Type B pancreatic cell (in vitro differentiated cells): ENCODE data around the gene BTBD19. TPM values are rescaled to one million over a fixed set of nuclear protein-coding genes. Genes with fewer than 3 reads are reported as not detected.

Source experiments
- DNase-seq: peaks from one replicate; pipeline ENCODE4 v3.0.0; 2021; ENCODE audit warnings: mixed read lengths; ENCODE audit not compliant: unreplicated experiment; ENCODE audit errors: extremely low spot score
- H3K27ac Mint-ChIP-seq: 2 replicates; pipeline ENCODE4 v1.8.0; 2021; ENCODE audit warnings: mild to moderate bottlenecking, mixed read lengths
- H3K27me3 Mint-ChIP-seq: 2 replicates; pipeline ENCODE4 v1.8.0; 2021; ENCODE audit warnings: mixed read lengths
- H3K36me3 Mint-ChIP-seq: 2 replicates; pipeline ENCODE4 v1.8.0; 2021; ENCODE audit warnings: mixed read lengths
- H3K4me1 Mint-ChIP-seq: one replicate; pipeline ENCODE4 v1.8.0; 2021; ENCODE audit warnings: mixed read lengths; ENCODE audit not compliant: unreplicated experiment
- H3K4me3 Mint-ChIP-seq: 2 replicates; pipeline ENCODE4 v1.8.0; 2021; ENCODE audit warnings: mild to moderate bottlenecking, mixed read lengths
- H3K9me3 Mint-ChIP-seq: 2 replicates; pipeline ENCODE4 v1.8.0; 2021; ENCODE audit warnings: mixed read lengths
- total RNA-seq: library from RNA; stranded (reverse); gene quantifications from 2 replicates; pipeline ENCODE4 v1.2.1, GENCODE V29; 2021; ENCODE audit warnings: low replicate concordance
- TF ChIP-seq, protein P1 (sequence below): fragments of 200-600 bp; sonication (generic); conservative IDR thresholded peaks from 2 replicates; pipeline ENCODE4 v1.5.0; 2021; ENCODE audit warnings: antibody characterized with exemption, mild to moderate bottlenecking

Gene BTBD19
- total RNA-seq, 1 donor from 2014 or later: 10.3 TPM

DNA sequence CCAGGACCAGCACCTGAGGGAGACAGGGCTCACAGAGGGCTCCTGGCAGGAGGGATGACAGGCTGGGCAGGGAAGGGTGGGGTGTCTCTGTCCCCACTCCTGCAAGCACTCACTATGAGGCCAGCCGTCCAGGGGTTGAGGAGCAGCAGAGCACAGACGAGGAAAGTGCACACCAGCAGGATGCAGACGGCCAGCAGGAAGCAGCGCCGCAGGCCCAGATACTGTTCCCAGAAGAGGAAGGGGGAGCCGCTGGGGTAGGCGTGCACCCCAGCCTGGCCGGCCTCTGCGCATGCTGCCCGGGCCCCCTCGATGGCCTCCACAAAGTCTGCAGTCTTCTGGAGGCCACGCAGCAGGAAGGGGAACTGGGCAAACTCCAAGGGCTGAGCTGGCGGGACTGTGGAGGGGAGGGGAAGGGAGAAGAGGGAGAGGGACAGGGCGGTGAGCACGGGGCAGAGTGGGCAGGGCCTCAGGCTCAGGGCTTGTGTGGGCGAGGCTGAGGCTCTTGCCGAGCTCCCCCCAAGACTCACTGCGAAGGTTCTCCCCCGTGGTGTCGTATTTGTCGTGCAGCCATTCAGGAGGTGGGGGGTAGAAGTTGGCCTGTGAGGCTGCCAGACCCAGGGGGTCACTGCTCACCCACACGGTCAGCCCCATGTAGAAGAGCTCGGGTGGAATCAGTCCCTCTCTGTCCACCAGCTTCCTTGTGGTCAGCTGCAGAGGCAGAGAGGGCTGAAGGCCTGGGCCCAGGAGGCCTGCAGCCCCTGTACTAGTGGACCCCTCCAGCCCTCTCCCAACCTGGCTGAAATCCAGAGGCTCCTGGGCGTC, 18.3 kb downstream of the BTBD19 start:
- Mint-ChIP-seq H3K9me3 (no peaks in the 10 kb centered on the region), H3K27me3 (no peaks in the 10 kb centered on the region), H3K27ac (no peak overlapping the region), H3K4me1 (peaks cover 6% of the 10 kb centered on the region), H3K4me3 (no peak overlapping the region), H3K36me3 (no peaks in the 10 kb centered on the region)
- DNase-seq: no peak
- TF ChIP-seq, protein P1, sequence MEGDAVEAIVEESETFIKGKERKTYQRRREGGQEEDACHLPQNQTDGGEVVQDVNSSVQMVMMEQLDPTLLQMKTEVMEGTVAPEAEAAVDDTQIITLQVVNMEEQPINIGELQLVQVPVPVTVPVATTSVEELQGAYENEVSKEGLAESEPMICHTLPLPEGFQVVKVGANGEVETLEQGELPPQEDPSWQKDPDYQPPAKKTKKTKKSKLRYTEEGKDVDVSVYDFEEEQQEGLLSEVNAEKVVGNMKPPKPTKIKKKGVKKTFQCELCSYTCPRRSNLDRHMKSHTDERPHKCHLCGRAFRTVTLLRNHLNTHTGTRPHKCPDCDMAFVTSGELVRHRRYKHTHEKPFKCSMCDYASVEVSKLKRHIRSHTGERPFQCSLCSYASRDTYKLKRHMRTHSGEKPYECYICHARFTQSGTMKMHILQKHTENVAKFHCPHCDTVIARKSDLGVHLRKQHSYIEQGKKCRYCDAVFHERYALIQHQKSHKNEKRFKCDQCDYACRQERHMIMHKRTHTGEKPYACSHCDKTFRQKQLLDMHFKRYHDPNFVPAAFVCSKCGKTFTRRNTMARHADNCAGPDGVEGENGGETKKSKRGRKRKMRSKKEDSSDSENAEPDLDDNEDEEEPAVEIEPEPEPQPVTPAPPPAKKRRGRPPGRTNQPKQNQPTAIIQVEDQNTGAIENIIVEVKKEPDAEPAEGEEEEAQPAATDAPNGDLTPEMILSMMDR: no peak

DNA sequence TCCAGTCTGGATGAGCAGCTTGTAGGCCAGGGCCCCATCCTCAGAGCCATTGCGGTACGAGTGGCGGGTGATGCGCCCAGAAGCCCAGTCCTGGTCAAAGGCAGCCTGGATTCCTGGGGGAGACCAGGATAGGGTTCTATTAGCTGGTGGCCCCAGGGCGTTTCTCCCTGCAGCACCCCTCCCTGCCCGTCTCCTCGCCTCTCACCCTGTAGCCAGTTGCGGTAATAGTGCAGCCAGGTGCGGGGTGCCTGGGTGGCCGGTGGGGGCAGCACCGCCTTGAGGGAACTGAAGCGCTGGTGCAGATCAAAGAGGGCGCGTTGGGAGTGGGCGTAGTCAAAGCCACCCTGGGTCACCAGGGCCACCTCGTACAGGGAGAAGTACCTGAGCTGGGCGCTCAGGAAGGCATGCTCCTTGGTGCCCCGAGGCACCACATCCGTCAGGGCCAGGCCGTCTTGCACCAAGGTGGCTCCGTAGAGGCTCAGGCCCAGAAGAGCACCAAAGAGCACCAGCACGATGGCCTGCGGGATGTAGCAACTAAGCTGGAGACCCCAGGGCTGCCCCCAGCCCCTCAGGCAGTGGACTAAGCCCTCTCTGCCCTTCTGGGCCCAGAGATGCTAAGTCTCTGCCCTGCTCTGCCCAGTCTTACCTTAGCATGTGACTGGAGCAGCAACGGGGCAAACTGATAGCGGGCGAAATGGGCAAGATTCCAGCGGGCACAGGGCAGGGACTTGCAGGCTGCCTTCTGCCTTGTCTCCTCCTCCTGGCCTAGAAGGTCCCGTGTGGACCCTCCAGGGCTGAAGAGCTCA, 19.1 kb downstream of the BTBD19 start:
- no peak overlapping the region for H3K27ac Mint-ChIP-seq
- no peaks in the 10 kb centered on the region for H3K27me3 Mint-ChIP-seq
- no peak overlapping the region for H3K4me3 Mint-ChIP-seq
- H3K4me1 Mint-ChIP-seq: peaks cover 7% of the 10 kb centered on the region
- no peak for DNase-seq
- H3K36me3 Mint-ChIP-seq: no peaks in the 10 kb centered on the region
- TF ChIP-seq, protein P1: no peak
- no peaks in the 10 kb centered on the region for H3K9me3 Mint-ChIP-seq

DNA sequence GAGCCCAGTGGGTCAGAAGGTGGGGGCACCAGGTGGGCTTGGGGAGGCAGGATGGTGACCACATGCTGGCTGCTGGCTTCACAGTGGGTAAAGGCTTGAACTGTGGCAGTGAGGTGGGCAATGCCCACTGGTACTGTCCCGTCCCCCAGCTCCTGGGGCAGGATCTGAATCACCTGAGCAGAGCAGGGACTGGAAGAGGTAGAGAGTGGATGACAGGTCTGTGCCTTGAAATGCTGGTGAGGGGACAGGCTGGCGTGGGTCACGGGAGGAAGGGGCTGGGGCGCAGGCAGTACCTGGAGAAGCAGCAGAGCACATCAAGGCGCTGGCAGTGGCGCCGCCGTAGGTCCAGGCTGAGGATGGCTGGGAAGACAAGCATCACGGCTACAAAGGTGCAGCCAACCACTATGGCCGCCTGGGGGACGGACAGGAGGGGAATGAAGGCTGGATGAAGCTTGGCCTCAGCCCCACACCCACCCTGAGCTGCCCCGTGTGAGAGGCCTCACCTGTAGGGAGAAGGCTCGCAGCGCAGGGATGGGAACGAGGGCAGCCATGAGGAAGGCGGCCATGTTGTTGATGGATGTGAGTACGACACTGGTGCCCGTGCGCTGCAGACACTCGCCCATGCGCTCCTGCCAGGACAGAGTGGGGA, 19.8 kb downstream of the BTBD19 start:
- TF ChIP-seq, protein P1: no peak
- Mint-ChIP-seq H3K27me3 (no peaks in the 10 kb centered on the region), H3K36me3 (no peaks in the 10 kb centered on the region), H3K27ac (no peak overlapping the region), H3K9me3 (no peaks in the 10 kb centered on the region), H3K4me3 (no peak overlapping the region), H3K4me1 (peaks cover 12% of the 10 kb centered on the region)
- DNase-seq: no peak

DNA sequence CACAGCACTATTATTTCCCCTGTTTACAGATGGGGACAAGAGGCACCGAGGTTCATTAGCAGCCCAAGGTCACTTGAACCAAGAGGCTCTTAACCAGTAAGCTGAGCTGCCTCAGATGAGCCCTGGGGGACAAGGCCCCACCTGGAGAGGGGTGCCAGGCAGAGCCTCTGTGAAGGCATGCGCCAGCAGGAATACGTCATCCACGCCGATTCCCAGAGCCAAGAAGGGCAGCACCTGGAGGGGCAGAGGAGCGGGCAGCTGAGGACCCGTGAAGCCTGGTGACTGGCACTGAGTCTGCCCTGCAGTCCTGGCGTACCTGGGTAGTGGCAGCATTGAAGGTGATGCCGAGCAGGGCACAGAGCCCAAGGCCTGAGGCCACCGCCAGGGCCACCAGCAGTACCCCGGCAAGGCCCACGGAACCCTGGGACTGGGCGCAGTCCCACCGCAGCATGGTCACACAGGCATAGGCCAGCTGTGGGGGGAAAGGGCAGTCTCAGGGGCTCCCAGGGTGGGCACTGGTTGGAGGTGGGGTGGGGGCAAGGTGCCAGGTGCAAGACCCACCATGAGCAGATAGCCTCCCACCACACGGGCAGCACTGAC, 20.6 kb downstream of the BTBD19 start:
- no peak overlapping the region for H3K4me3 Mint-ChIP-seq

More for the DNA sequence above, 20.6 kb downstream of the BTBD19 start:
- Mint-ChIP-seq H3K36me3 (no peaks in the 10 kb centered on the region), H3K9me3 (no peaks in the 10 kb centered on the region), H3K27ac (no peak overlapping the region), H3K27me3 (no peaks in the 10 kb centered on the region), H3K4me1 (peaks cover 12% of the 10 kb centered on the region)
- TF ChIP-seq, protein P1: no peak
- no peak for DNase-seq
